ENCODE measurements around the gene GCNT2.
"Not testable (repeated sequence)": the region's sequence is repeated elsewhere in the genome, so short reads cannot be mapped to it uniquely, and the experiment has no call there.

The GCNT2 gene

DNA sequence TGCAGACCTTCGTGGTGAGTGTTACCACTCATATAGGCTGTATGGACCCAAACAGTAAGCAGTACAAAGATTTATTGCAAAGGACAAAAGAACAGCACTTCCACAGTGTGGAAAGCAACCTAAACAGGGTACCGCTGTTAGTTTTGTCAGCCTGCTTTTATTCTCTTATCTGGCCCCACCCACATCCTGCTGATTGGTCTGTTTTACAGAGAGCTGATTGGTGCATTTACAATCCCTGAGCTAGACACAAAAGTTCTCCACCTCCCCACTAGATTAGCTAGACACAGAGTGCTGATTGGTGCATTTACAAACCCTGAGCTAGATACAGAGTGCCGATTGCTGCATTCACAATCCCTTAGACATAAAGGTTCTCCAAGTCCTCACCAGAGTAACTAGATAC, 95.1 kb downstream of the GCNT2 start:
- not testable (repeated sequence) for DNase-seq

GRCh38 chr6:10617008-10617696, 96.0 kb downstream of the GCNT2 start:
- DNase-seq = no peak

DNA sequence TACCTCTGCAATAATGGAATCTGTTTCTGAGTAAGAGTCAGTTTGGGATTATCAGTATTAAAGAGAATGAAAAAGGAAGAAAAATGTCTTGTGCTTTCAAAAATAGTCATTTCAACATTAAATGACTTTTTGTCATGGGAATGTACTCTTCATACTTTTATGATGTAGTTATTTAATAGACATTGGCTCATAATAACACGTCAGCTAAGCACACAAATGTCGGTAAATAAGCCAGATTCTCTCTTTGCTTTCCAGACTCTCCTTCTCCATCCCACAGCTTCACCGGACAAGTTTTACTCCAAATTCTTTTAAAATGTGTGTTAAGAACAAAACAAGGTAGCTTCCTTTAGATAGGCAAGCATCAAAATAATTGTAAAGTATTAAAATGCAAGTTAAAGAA, 97.3 kb downstream of the GCNT2 start:
- DNase-seq = no peak

DNA sequence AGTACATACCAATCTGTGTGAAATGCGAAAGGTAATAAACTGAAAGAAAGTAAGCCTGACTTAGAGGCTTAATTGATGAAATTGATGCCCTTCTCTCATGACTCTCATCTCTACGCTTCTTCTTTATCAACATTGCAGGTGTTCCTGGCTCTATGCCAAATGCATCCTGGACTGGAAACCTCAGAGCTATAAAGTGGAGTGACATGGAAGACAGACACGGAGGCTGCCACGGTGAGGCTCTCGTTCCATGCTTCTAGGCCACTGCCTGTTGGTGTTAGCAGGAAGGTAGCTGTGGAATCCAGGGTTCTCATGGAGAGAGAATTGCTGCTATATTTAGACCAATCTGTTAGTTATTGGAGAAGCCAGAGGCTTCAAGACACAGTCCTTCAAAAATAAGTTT, 100.1 kb downstream of the GCNT2 start:
- DNase-seq = no peak

DNA sequence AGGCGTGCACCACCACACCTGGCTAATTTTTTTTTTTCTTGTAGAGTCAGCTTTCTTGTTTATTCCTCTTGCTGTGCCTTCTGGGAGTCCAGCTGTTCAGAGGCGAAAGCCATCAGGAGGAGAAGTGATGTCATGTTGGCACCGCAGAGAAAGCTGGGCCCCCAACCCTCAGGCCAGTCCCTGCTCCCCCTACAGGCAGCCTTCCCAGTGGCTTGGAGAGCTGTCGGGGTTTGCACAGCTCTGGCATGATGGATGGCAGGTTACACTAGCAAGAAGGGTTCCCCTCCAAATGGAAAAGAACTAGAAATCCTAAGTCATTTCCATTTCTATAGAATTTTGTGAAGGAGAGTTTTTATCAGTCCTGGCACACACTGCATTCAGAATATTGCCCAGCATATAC, 100.7 kb downstream of the GCNT2 start:
- DNase-seq = no peak

- no peak for DNase-seq
Observed at GRCh38 chr6:10624836-10625235, 103.7 kb downstream of the GCNT2 start.

- no peak for DNase-seq
Observed at GRCh38 chr6:10626154-10626741, 105.1 kb downstream of the GCNT2 start.

GRCh38 chr6:10627800-10628199, 106.6 kb downstream of the GCNT2 start:
- DNase-seq = no peak

GRCh38 chr6:10630178-10630577, 109.0 kb downstream of the GCNT2 start:
- no peak for DNase-seq

- no peak for DNase-seq
Observed at GRCh38 chr6:10633216-10633615, 112.1 kb downstream of the GCNT2 start.

DNA sequence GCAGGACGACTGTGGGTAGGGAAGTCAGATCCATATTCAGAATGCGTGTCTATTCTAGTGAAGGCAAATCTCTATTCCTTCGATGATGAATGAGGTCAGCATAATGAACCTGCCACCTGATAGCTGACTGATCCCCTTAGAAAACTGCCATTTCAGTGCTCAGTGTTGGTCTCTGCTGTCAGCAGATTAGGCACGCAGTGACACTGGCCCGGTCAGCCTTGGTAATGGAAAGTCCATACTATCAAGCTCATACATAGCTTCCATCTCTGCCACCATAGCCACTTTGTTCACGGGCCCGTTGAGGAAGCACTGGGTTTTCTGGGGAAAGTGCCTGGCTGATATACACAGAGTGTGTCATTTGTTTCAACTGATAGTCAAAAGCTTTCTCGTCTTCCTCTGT, 119.3 kb downstream of the GCNT2 start:
- DNase-seq = no peak

GRCh38 chr6:10641528-10641927, 120.4 kb downstream of the GCNT2 start:
- no peak for DNase-seq

GRCh38 chr6:10643201-10643651, 122.1 kb downstream of the GCNT2 start:
- DNase-seq = no peak

GRCh38 chr6:10644225-10644624, 123.1 kb downstream of the GCNT2 start:
- no peak for DNase-seq

- DNase-seq = no peak
Observed at GRCh38 chr6:10655508-10656055, 134.4 kb downstream of the GCNT2 start.

- no peak for DNase-seq
Observed at GRCh38 chr6:10658910-10659698, 138.0 kb downstream of the GCNT2 start.

GRCh38 chr6:10659699-10660348, 138.7 kb downstream of the GCNT2 start:
- no peak for DNase-seq

DNA sequence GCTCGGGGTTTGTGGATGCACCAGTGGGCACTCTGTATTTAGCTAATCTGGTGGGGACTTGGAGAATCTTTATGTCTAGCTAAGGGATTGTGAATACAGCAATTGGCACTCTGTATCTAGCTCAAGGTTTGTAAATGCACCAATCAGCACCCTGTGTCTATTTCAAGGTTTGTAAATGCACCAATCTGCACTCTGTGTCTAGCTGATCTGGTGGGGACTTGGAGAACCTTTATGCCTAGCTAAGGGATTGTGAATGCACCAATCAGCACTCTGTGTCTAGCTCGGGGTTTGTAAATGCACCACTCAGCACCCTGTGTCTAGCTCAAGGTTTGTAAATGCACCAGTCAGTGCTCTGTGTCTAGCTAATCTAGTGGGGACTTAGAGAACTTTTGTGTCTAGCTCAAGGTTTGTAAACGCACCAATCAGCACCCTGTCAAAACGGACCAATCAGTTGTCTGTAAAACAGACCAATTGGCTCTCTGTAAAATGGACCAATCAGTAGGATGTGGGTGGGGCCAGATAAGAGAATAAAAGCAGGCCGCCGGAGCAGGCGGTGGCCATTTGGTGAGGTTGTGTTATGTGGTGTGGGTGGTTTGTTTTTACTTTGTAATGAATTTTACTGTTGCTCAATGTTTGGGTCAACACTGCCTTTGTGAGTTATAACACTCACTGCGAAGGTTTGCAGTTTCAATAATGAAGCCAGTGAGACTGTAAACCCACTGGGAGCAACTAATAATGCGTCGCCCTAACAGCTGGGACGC, 139.5 kb downstream of the GCNT2 start:
- DNase-seq = not testable (repeated sequence)

GRCh38 chr6:10662207-10662606, 141.1 kb downstream of the GCNT2 start:
- no peak for DNase-seq

- DNase-seq = no peak
Observed at GRCh38 chr6:10662742-10663141, 141.6 kb downstream of the GCNT2 start.

DNA sequence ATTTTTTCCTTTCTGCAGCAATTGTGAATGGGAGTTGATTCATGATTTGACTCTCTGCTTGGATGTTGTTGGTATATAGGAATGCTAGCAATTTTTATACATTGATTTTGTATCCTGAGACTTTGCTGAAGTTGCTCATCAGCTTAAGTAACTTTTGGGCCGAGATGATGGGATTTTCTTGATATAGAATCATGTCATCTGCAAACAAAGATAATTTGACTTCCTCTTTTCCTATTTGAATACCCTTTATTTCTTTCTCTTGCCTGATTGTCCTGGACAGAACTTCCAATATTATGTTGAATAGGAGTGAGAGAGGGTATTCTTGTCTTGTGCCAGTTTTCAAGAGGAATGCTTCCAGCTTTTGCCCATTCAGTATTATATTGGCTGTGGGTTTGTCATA, 144.4 kb downstream of the GCNT2 start:
- DNase-seq = not testable (repeated sequence)

DNA sequence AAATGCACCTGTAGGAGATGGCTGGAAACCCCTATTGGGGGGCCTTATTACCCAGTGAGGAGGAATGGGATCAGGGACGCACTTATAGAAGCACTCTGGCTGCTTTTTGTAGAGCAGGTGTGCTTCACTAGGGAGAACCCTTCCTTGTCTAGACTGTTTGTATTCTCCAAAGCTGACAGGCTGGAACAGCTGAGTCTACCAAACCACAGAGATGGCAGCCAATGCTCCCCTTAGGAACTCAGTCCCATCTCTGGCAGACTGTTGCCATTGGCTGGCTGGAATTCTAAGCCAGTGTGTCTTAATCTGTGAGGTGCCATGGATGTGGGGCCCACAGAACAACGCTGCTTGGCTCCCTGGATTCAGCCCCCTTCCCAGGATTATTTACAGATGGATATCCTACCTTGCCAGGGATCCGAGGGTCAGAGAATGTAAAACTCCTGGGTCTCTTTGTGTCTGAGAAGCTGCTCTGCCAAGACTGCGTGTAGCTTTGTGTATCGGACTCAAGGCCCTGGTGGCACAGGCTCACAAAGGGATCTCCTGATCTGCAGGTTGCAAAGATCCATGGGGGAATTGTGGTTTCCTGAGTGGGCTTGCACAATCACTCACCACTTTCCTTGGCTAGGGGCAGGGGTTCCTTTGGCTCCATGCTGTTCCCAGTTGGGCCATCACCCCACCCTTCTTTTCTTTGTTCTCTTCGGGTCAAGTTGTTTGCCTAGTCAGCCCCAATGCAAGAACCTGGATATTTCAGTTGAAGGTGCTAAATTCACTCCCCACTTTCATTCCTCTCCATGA, 147.2 kb downstream of the GCNT2 start:
- DNase-seq = no peak
